PC-3 (cell line): ENCODE results near the gene CPSF4. TPM values are rescaled to one million over a fixed set of nuclear protein-coding genes. Genes with fewer than 3 reads are reported as not detected.

Source experiments
- ATAC-seq: fragments of 200-7000 bp; cut with Tn5 transposase; 2 replicates; pipeline ENCODE4 v1.9.1; 2020; ENCODE audit warnings: mild to moderate bottlenecking, moderate library complexity
- BruUV-seq: library from RNA; stranded (reverse); fragments of 400-500 nt; replicated peaks from 2 replicates; lab custom pipeline; 2021; lab: Mats Ljungman, UMichigan
- CTCF ChIA-PET: fragments of 300-600 bp; sonication (Branson Sonifier 250); formaldehyde crosslinking; loops from one replicate; lab custom pipeline; 2022; ENCODE audit warnings: antibody characterized with exemption; lab: Charles Lee
- POLR2A ChIA-PET: fragments of 300-600 bp; sonication (Branson Sonifier 250); formaldehyde crosslinking; loops from one replicate; lab custom pipeline; 2022; ENCODE audit warnings: antibody characterized with exemption; ENCODE audit not compliant: unreplicated experiment; lab: Charles Lee
- DNase-seq: peaks from one replicate; pipeline ENCODE4 v3.0.0-alpha.2; 2015
- H2AFZ ChIP-seq: fragments of 300-600 bp; sonication (generic); 2 replicates; pipeline ENCODE4 v1.6.0; 2016; ENCODE audit warnings: antibody characterized with exemption, low read length
- H3F3A ChIP-seq: fragments of 300-600 bp; sonication (generic); one replicate; pipeline ENCODE4 v1.6.0; 2017; ENCODE audit warnings: antibody characterized with exemption, low read length, control low read depth, mild to moderate bottlenecking; ENCODE audit not compliant: unreplicated experiment
- H3K27ac ChIP-seq: fragments of 300-600 bp; sonication (generic); 2 replicates; pipeline ENCODE4 v1.5.1; 2016; ENCODE audit warnings: mild to moderate bottlenecking, low read length
- H3K27me3 ChIP-seq: fragments of 300-600 bp; sonication (generic); 2 replicates; pipeline ENCODE4 v1.6.1; 2016; ENCODE audit warnings: low read length, mixed read lengths
- H3K36me3 ChIP-seq: fragments of 300-600 bp; sonication (generic); 2 replicates; pipeline ENCODE4 v1.6.1; 2016; ENCODE audit warnings: low read depth, mixed run types, low read length, mixed read lengths
- H3K4me1 ChIP-seq: fragments of 300-600 bp; sonication (generic); 2 replicates; pipeline ENCODE4 v1.5.1; 2016; ENCODE audit warnings: low read length; ENCODE audit not compliant: insufficient read depth
- H3K4me2 ChIP-seq: fragments of 300-600 bp; sonication (generic); 2 replicates; pipeline ENCODE4 v1.6.0; 2016; ENCODE audit warnings: low read length
- H3K4me3 ChIP-seq: fragments of 300-600 bp; sonication (generic); 2 replicates; pipeline ENCODE4 v1.5.1; 2016; ENCODE audit warnings: mild to moderate bottlenecking, low read length, mixed read lengths
- H3K79me2 ChIP-seq: fragments of 300-600 bp; sonication (generic); 2 replicates; pipeline ENCODE4 v1.6.1; 2017; ENCODE audit warnings: low read length, mixed read lengths
- H3K9ac ChIP-seq: fragments of 300-600 bp; sonication (generic); 2 replicates; pipeline ENCODE4 v1.6.0; 2016; ENCODE audit warnings: mild to moderate bottlenecking, low read length
- H3K9me2 ChIP-seq: fragments of 300-600 bp; sonication (generic); replicated peaks from 2 replicates; pipeline ENCODE4 v1.6.1; 2016; ENCODE audit warnings: mixed run types, low read length, mixed read lengths
- H3K9me3 ChIP-seq: fragments of 300-600 bp; sonication (generic); 2 replicates; pipeline ENCODE4 v1.6.1; 2016; ENCODE audit warnings: low read length, mixed read lengths
- H4K20me1 ChIP-seq: fragments of 300-600 bp; sonication (generic); 2 replicates; pipeline ENCODE4 v1.6.1; 2016; ENCODE audit warnings: low read length, mixed read lengths
- CTCF ChIP-seq: fragments of 300-600 bp; sonication (generic); conservative IDR thresholded peaks from 2 replicates; pipeline ENCODE4 v1.5.1; 2017; ENCODE audit warnings: antibody characterized with exemption, low read depth, mild to moderate bottlenecking, low read length
- EZH2 ChIP-seq: fragments of 300-600 bp; sonication (generic); IDR thresholded peaks from one replicate; pipeline ENCODE4 v1.6.1; 2017; ENCODE audit warnings: antibody characterized with exemption, mild to moderate bottlenecking, low read length; ENCODE audit not compliant: unreplicated experiment
- EZH2phosphoT487 ChIP-seq: fragments of 300-600 bp; sonication (generic); IDR thresholded peaks from 2 replicates; pipeline ENCODE4 v1.6.1; 2018; ENCODE audit warnings: mild to moderate bottlenecking, antibody characterized with exemption, low read length, borderline replicate concordance
- intact Hi-C: fragments of 100-400 bp; cut with micrococcal nuclease; formaldehyde crosslinking; loops from 2 replicates; pipeline ENCODE4 v1.9.0; 2023
- total RNA-seq: library from RNA; depleted of rRNA; stranded (reverse); fragments of >200 nt; gene quantifications from 2 replicates; pipeline ENCODE4 v1.2.3, GENCODE V29; 2014

Gene CPSF4
- total RNA-seq, 1 experiment from 2014 or later = 65.3 TPM

- no peak for TF ChIP-seq CTCF
- no peak for TF ChIP-seq EZH2phosphoT487
- TF ChIP-seq EZH2 = no peak
- intact Hi-C loops = no loop called here
- Histone ChIP-seq H3K79me2 (peaks cover 54% of the 10 kb centered on the region), H3F3A (no peaks in the 10 kb centered on the region), H3K4me1 (0 out of 2 replicates have a peak, but pooled peaks cover 5% of the 10 kb centered on the region), H3K9ac (peak overlapping the region; percentile 85), H3K9me3 (peaks cover 10% of the 10 kb centered on the region; the same call in 1 of the 2 replicates), H2AFZ (no peak overlapping the region), H3K36me3 (peaks cover 17% of the 10 kb centered on the region), H3K27me3 (no peaks in the 10 kb centered on the region), H3K9me2 (no peaks in the 10 kb centered on the region), H3K27ac (no peak overlapping the region), H3K4me2 (peak overlapping the region; percentile 100), H3K4me3 (peak overlapping the region; percentile 97), H4K20me1 (peaks cover 16% of the 10 kb centered on the region)
- ChIA-PET POLR2A (no interaction called here), CTCF (no interaction called here)
- BruUV-seq = no TSS peak
- ATAC-seq (peak; percentile 32), DNase-seq (peak; percentile 19)
Observed at GRCh38 chr7:99498546-99498944, 59.8 kb downstream of the CPSF4 start.

- intact Hi-C loops = no loop called here
- H3K27me3 ChIP-seq = no peaks in the 10 kb centered on the region
- DNase-seq = no peak
- peak overlapping the region; percentile 85 for H3K9ac ChIP-seq
- peaks cover 2% of the 10 kb centered on the region; the same call in 1 of the 2 replicates for H3K9me3 ChIP-seq
- no TSS peak for BruUV-seq
- H3K9me2 ChIP-seq = no peaks in the 10 kb centered on the region
- peak overlapping the region; percentile 97 for H3K4me3 ChIP-seq
- ChIA-PET CTCF (no interaction called here), POLR2A (interaction anchor here (0.6 kb wide), 1 partner anchor 26 kb away, joined by 3 read pairs; no protein-coding TSS in a partner anchor)
- peak; percentile 7; the same call in 1 of the 2 replicates for ATAC-seq
- H3K36me3 ChIP-seq = peaks cover 9% of the 10 kb centered on the region
- 0 out of 2 replicates have a peak, but pooled peaks cover 5% of the 10 kb centered on the region for H3K4me1 ChIP-seq
- TF ChIP-seq EZH2 (no peak), EZH2phosphoT487 (no peak), CTCF (no peak)
- peak overlapping the region; percentile 63 for H3K27ac ChIP-seq
- H4K20me1 ChIP-seq = peaks cover 16% of the 10 kb centered on the region
- H3F3A ChIP-seq = no peaks in the 10 kb centered on the region
- H3K4me2 ChIP-seq = peak overlapping the region; percentile 100
- peak overlapping the region; percentile 97 for H2AFZ ChIP-seq
- peaks cover 49% of the 10 kb centered on the region for H3K79me2 ChIP-seq
Observed at GRCh38 chr7:99499371-99499720, 60.6 kb downstream of the CPSF4 start.
